Stimulated activated CD8-positive, alpha-beta memory T cell treated with anti-CD3 and anti-CD28 coated beads, Interleukin-7, amount 100 ng/mL, for 4 hours (primary cell): ENCODE results near the gene C1QTNF12.

Source experiments
- DNase-seq, 2 donors: peaks; one replicate each; pipeline ENCODE4 v3.0.0-alpha.2; 2020; ENCODE audit warnings: low read depth in 2 of 2

Gene C1QTNF12, protein sequence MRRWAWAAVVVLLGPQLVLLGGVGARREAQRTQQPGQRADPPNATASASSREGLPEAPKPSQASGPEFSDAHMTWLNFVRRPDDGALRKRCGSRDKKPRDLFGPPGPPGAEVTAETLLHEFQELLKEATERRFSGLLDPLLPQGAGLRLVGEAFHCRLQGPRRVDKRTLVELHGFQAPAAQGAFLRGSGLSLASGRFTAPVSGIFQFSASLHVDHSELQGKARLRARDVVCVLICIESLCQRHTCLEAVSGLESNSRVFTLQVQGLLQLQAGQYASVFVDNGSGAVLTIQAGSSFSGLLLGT

GRCh38 chr1:1246577-1247340 is at the start of gene C1QTNF12:
Gene C1QTNF12 (minus strand): TSS chr1:1246722. CDS start chr1:1246690, 32 bp downstream.
- DNase-seq, result no peak

DNA sequence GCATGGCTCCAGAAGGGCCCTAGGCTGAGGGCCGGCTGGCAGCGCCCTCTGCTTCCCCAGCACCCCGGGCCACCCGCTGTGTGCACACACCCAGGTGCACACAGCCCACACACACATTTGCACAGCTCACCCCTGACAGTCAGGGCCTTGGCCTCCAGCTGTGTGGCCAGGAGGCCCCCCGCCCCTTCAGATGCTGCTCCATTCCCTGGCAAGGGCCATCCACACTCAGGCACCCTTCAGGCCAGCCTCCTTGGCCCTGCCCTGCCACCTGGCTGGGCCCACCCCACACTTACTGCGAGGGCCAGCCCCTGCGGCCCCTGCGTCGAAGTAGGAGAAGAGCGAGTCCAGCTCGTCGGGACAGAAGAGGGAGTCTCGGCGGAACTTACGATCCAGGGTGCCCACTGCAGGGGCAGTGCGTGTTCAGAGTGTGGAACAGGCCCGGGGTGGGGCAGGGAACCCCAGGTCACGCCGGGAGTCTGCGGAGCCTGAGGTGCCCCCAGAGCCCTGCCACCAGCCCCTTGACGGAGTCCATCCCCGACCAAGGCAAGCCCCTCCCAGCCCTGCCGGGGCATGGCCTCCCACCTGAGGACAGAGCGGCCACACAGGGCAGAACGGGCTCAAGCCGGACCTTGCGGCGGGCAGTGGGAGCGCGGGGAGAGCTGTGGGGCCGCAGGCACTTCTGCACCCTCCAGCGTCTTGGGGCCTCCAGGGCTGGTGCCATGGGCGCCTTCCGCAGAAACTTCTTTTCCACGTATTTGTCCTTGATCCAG is 48.8 kb upstream of the C1QTNF12 start:
- no peak for DNase-seq

DNA sequence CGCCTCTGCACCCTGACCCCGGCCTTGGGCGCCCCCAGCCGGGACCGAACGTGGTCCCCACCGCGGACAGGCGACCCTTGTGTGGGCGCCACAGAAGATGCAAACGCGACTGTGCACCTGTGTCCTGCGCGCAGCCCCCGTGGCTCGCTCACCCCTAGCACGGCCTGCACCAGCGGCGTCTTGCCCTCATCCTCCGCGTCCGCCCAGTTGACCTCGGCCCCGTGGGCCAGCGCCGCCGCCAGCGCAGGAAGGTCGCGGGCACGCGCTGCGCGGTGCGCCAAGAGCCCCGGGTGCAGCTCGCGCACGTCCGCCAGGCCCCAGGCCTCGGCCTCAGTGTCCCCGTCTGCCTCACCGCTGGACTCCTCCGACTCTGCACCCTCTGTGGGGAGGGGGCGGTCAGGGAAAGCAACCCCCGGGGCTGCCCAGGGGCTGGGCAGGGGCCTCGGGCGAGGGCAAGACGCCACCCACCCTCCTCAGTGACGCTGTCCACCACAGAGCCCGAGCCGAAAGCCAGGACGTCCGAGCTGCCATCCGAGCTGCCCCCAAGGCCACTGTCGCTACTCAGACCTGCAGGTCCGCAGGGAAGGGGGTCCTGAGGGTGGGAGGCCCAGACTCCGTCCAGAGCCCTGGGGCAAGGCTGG is 47.8 kb upstream of the C1QTNF12 start:
- DNase-seq, result no peak

- no peak for DNase-seq
Observed at GRCh38 chr1:1293263-1294249, 47.0 kb upstream of the C1QTNF12 start.

DNA sequence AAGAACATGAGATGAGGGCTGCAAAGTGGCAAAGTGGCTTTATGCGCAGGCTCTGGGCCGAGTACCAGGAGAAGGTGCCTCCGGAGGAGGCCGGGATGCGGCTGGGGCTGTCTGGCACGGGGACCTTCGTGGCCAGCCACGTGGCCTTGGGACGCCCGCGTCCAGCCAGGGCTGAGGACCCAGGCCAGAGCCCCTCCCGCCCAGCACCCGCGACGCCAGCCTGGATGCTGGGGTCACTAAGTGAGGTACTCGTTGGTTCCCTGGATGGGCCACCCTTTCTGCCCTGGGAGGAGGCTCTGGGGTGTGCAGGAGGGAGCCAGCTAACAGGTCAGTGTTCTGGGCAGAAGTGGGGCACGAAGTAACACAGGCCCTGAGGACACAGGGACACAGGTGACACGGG is 46.3 kb upstream of the C1QTNF12 start:
- DNase-seq, result no peak

DNA sequence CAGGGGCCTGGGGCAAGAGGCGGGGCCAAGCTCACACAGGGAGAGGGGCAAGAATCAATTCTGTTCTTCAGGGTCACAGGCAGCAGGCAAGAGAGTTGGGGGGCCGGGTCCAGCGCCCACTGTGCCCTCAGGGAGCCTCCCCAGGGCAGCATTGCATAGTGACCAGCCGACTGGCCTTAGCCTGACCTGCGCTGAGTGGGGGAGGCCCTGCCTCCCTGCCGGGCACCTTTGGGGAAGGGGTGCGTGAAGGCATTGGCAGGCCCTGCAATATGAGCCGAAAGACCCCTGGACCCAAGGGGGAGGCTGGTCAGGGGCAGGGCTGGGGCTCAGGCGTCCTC is 45.9 kb upstream of the C1QTNF12 start:
- no peak for DNase-seq

DNA sequence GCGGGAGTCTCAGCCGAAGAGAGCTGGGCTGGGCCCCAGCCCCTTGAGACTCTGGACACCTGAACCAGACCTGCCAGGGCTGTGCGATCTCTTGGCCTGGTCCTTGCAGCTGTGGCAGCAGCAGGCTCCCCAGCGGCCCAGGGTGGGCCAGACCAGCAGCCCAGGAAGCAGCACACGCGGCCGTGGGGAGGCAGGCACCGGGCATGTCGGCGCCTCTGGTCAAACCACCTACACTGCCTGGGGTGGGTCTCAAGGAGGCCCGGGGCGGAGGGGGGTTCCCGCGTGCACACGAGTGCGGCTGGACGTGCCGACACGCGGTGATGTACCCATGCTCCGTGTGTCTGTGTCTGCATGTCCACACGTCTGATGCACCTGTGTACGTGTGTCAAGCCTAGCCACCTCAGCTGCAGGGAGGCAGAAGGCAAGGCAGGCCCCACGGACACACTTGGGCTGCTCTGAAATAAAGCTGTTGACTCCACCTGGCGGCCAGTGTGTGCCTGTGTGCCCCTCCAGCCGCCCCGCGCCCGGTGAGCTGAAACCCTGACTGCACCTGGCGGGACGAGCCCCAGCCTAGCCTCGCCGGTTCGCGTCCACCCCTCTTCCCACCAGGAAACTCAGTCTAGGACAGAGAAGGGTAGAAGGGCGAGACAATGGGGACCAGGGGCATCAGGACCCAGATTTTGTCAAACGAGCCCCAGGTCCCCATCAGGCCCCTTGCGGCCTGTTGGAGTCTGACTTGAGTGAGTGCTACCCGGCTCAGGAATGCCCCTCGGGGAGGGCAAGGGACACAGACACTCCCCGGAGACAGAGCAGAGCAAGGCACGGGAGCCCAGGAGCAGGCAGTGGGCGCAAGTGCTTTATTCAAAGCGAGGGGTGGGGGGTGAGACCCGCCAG is 45.3 kb upstream of the C1QTNF12 start:
- peak; percentile 48 to 50 for DNase-seq

DNA sequence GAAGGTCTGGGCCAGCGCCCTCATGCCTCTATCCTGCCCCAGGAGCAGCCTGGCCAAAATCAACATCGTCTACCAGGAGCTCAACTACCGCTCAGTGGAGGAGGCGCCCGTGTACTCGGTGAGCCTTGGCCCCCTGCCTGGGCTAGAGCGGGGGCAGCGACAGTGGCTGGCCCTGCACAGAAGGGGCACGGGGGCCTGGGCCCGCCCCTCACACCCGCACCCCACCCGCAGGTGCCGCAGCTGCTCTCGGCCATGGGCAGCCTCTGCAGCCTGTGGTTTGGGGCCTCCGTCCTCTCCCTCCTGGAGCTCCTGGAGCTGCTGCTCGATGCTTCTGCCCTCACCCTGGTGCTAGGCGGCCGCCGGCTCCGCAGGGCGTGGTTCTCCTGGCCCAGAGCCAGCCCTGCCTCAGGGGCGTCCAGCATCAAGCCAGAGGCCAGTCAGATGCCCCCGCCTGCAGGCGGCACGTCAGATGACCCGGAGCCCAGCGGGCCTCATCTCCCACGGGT is 44.6 kb upstream of the C1QTNF12 start:
- DNase-seq, result no peak

- no peak for DNase-seq
Observed at GRCh38 chr1:1290238-1290731, 43.8 kb upstream of the C1QTNF12 start.

DNA sequence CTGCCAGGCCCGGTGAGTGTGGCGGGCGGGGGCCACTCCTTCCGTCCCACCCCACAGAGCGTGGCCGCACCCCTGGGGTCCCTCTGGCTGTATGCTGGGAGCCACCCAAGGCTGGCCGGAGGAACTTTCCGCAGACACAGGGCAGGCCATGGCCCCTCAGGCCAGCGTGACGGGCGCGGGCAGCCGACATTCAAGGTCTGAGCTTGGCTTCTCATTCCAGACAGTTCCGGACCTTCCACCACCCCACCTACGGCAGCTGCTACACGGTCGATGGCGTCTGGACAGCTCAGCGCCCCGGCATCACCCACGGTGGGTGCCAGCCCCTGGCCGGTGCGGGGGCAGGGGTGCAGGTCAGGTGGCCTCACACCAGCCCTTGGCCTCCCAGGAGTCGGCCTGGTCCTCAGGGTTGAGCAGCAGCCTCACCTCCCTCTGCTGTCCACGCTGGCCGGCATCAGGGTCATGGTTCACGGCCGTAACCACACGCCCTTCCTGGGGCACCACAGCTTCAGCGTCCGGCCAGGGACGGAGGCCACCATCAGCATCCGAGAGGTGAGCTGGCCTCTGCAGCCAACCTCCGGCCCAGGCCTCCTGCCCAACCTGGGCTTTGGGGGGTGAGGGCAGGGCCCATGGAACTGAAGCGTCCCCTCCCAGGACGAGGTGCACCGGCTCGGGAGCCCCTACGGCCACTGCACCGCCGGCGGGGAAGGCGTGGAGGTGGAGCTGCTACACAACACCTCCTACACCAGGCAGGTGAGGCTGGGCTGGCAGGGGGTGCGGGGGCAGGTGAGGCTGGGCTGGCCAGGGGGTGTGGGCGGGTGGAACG is 41.0 kb upstream of the C1QTNF12 start:
- DNase-seq, result no peak

- DNase-seq, result no peak
Observed at GRCh38 chr1:1286313-1287261, 40.1 kb upstream of the C1QTNF12 start.

DNA sequence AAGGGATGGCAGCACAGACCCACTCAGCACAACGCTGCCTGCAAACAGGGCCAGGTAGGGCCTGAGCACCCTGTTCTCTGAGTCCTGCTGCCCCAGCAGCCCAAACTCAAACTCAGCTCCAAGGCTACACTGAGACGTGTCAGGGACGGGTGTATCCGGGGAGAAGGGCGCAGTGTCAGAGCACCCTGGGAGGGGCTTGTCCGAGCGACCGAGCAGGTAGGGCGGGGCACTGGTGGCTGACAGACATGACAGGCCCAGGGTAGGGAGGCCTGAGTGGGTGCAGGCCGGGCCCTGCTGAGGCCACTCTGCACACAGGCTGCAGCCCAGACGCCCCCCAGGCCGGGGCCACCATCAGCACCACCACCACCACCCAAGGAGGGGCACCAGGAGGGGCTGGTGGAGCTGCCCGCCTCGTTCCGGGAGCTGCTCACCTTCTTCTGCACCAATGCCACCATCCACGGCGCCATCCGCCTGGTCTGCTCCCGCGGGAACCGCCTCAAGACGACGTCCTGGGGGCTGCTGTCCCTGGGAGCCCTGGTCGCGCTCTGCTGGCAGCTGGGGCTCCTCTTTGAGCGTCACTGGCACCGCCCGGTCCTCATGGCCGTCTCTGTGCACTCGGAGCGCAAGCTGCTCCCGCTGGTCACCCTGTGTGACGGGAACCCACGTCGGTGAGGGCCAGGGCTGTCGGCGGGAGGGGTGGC is 39.2 kb upstream of the C1QTNF12 start:
- DNase-seq, result no peak

- DNase-seq, result no peak
Observed at GRCh38 chr1:1285102-1285571, 38.6 kb upstream of the C1QTNF12 start.

DNA sequence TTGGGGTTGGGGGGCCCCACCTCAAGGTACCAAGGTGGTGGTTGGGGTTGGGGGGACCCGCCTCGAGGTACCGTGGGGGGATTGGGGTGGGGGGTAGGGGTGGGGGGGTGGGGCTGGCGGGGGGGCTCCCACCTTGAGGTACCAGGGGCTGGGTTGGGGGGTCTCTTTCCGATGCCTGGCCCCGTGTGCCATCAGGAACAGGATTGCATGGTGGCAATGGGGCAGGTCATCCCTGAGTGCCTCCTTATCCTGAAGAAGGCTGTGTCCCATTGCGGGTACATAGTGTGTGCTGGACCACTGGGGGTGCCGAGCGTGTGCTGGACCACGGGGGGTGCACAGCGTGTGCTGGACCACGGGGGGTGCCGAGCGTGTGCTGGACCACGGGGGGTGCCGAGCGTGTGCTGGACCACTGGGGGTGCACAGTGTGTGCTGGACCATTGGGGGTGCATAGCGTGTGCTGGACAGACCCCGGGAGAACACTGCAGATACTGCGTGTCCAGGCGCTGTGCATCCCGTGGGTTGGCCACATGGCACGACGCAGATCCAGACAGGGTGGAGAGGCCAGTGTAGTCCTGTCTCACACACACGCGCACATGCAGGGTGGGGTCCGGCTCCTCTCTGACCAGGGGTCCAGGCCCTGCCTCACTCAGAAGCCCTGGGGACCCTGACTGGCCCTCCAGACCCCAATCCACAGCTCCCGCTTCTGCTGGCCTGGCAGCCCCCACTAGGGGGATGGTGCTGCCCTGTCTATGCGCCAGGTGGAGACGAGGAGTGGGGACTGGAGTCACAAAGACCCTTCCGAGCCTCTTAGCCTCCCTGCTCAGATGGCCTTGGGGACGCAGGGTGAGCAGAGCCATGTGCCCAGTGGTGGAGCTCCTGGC is 37.9 kb upstream of the C1QTNF12 start:
- no peak for DNase-seq

DNA sequence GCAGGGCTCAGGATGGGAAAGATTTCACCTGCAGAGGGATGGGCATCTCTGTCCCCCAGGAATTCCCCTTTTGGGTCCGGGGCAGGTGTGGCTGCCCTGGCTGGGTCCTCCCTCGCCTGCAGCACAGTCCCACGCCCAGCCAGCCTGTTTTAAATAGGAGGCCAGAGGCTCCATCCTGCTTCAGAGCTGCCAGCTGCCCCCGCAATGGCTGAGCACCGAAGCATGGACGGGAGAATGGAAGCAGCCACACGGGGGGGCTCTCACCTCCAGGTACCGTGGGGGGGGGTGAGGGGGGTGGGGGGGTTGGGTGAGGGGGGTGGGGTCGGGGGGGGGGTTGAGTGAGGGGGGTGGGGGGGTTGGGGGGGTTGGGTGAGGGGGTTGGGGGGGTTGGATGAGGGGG is 37.3 kb upstream of the C1QTNF12 start:
- no peak for DNase-seq

GRCh38 chr1:1282998-1283397 is 36.5 kb upstream of the C1QTNF12 start:
- no peak for DNase-seq
